ENCODE measurements around the gene ACVRL1.

DNA sequence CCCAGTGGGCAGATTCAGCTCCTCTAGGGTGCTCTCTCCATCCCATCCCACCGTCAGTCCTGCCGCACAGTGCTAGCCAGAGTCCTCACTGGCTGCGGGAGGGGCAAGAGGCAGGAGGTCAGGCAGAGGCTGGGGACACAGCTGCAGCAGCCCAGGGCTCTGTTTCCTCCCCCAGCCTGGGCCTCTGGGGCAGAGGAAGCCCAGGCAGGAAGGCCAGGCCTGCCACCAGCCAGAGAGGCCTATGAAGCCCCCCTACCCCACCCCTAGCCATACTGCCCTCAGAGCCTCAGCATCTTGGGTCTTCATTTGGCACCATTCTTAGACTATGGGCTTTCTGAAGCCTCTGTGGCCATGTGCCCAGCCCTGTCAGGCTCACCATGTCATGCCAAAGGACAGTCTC, 3.4 kb downstream of the ACVRL1 start:
- no peak for TF ChIP-seq POLR2A (IDR thresholded peaks at IDR 0.05)
- TF ChIP-seq, protein P1, sequence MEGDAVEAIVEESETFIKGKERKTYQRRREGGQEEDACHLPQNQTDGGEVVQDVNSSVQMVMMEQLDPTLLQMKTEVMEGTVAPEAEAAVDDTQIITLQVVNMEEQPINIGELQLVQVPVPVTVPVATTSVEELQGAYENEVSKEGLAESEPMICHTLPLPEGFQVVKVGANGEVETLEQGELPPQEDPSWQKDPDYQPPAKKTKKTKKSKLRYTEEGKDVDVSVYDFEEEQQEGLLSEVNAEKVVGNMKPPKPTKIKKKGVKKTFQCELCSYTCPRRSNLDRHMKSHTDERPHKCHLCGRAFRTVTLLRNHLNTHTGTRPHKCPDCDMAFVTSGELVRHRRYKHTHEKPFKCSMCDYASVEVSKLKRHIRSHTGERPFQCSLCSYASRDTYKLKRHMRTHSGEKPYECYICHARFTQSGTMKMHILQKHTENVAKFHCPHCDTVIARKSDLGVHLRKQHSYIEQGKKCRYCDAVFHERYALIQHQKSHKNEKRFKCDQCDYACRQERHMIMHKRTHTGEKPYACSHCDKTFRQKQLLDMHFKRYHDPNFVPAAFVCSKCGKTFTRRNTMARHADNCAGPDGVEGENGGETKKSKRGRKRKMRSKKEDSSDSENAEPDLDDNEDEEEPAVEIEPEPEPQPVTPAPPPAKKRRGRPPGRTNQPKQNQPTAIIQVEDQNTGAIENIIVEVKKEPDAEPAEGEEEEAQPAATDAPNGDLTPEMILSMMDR (IDR thresholded peaks at IDR 0.05), result no peak
- TF ChIP-seq POLR2AphosphoS5 (IDR thresholded peaks at IDR 0.05), result no peak
- TF ChIP-seq EP300 (IDR thresholded peaks at IDR 0.05), result no peak

All from suprapubic skin (tissue), 4 donors.